Muscle of back (tissue), 10 donors: ENCODE data around the gene WDR72. TPM values are rescaled to one million over a fixed set of nuclear protein-coding genes. Genes with fewer than 3 reads are reported as not detected.

Experiments used
- polyA plus RNA-seq, 10 donors: library from polyadenylated mRNA; unstranded; fragments of 120-200 nt; gene quantifications; one replicate each; pipeline ENCODE4 v1.2.1, GENCODE V29; 2013; ENCODE audit not compliant: insufficient read length in 10 of 10

Gene WDR72
- polyA plus RNA-seq, 10 donors: 0.27 to 0.80 (median 0.54) TPM

Other genes starting within 250 kb of the WDR72 start
- gene UNC13C, start 218.8 kb upstream of the WDR72 start, polyA plus RNA-seq: 1 to 10 TPM; 1.4 to 7.2 (median 3.6) TPM